GM13977 (cell line): Measurements from ENCODE around the gene DRGX.

Source experiments
- DNase-seq: peaks from one replicate; pipeline ENCODE4 v3.0.0; 2012; ENCODE audit warnings: low spot score
- in situ Hi-C: fragments of 300-500 bp; cut with MboI; formaldehyde crosslinking; loops from one replicate; pipeline ENCODE4 v1.12.0; 2022; ENCODE audit warnings: low sequenced_read_pairs, low pct_unique_long_range_greater_than_20kb, mixed read lengths, inconsistent platforms; ENCODE audit not compliant: unreplicated experiment
- TF ChIP-seq, protein P1 (sequence below): IDR thresholded peaks from 2 replicates; pipeline ENCODE4 v1.5.1; 2012; ENCODE audit warnings: mild to moderate bottlenecking, control low read depth; ENCODE audit not compliant: insufficient read depth; ENCODE audit errors: extremely low read depth, missing control alignments

Gene DRGX

DNA sequence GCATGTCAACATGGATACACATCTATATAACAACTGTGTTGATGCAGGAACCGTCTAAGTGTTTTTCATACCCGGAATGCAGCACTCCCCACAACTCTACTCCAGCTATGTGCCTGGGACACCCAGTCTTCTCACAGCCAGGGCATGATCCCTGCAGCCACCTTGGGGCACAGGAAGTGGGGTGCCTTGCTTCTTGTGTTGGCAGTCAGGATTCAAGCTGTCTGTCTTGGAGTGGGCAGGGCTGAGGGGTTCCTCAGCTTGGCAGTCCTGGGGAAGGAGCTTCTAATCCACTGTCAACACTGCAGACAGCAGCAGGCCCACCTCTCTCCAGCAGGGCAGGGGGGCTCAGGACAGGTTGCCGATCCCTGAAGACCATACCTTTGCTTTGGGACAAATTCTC lies 41.3 kb downstream of the DRGX start:
- in situ Hi-C loops: no loop called here
- no peak for DNase-seq
- TF ChIP-seq, protein P1, sequence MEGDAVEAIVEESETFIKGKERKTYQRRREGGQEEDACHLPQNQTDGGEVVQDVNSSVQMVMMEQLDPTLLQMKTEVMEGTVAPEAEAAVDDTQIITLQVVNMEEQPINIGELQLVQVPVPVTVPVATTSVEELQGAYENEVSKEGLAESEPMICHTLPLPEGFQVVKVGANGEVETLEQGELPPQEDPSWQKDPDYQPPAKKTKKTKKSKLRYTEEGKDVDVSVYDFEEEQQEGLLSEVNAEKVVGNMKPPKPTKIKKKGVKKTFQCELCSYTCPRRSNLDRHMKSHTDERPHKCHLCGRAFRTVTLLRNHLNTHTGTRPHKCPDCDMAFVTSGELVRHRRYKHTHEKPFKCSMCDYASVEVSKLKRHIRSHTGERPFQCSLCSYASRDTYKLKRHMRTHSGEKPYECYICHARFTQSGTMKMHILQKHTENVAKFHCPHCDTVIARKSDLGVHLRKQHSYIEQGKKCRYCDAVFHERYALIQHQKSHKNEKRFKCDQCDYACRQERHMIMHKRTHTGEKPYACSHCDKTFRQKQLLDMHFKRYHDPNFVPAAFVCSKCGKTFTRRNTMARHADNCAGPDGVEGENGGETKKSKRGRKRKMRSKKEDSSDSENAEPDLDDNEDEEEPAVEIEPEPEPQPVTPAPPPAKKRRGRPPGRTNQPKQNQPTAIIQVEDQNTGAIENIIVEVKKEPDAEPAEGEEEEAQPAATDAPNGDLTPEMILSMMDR: no peak

DNA sequence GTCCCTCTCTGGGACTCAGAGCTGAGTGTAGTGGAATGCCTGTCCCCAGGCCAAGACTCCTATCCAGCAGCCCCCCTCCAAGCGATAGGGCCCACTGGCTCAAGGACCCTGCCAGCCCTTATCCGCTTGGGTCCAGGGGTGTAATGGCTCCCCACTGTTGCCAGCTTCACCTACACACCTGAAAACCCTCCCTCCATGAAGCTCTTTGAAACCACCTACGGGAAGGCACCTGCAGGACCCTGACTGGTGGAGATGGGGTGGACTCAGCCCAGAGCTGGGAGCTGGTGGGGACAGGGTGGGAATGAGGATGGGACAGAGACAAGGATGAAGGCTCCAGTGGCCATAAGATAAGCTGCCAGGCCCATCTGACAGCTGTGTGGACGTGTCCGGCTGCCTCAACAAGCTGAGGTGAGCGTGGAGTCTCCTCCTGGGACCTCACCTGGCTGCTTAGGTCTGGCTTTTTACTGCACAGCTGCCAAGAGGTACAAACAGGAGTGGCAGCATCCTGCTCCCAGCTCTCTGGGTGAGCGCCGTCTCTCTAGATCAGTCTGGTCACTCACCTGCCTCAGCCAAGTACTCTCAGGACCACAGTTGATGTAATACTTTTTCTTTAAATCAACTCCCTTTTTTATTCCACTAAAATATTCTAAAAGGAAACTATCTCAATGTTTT lies 41.9 kb downstream of the DRGX start:
- in situ Hi-C loops: no loop called here
- TF ChIP-seq, protein P1: no peak
- no peak for DNase-seq

DNA sequence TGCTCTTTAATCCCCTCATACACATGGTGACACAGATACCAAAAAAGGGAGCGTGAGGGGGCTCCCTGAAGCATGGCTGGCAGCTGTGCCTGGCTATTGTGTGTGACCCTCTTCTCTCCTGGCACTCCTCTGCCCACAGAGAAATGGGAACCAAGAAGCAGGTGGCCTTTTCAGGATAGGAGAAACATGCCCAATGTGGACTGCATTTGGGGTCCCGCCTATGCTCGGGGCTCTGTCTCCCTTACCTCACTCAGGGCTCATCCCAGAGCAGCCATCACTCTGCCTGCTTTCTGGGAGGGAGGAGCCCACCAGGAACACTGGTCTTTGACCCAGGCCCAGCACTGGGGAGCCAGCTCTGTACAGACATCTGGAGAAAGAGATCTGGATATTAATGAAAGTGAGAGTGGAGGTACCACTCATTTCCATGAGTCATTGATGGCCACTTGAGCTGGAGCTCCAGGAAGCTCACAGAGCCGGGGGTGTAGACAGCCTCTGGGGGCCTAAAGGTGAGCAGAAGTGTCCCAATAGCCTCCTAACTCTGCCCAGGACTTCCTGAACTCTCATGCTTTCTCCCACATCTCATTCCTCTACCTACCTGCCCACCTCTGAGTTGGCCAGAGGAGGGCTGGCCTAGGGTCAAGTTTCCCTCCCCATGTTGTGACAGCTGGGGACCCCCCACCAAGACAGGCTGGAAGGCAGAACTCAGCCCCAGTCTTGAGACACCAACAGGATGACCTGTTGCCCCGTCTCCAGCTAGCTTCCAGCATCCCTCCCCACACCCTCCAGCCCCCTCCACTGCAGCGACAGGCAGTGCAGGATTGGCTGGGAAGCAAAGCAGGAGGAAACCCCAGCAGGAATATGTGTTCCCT lies 42.6 kb downstream of the DRGX start:
- no peak for DNase-seq
- in situ Hi-C loops: no loop called here
- TF ChIP-seq, protein P1: no peak

DNA sequence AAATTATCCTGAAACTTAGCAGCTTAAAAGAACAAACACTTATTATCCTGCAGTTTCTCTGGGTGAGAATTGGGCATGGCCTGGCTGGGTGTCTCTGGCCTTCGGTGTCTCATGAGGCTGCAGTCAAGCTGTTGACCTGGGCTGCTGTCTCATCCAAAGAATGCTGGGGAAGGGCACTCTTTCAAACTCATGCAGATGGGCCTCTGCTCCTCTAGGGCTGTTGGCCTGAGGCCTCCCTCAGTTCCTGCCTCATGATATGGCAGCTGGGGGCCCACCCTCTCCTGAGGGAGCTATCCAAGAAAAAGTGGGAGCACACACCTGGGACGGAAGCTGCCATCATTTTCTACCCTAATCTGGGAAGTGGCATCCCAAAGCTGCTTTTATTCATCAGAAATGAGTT lies 43.6 kb downstream of the DRGX start:
- DNase-seq: no peak
- in situ Hi-C loops: no loop called here
- TF ChIP-seq, protein P1: no peak

DNA sequence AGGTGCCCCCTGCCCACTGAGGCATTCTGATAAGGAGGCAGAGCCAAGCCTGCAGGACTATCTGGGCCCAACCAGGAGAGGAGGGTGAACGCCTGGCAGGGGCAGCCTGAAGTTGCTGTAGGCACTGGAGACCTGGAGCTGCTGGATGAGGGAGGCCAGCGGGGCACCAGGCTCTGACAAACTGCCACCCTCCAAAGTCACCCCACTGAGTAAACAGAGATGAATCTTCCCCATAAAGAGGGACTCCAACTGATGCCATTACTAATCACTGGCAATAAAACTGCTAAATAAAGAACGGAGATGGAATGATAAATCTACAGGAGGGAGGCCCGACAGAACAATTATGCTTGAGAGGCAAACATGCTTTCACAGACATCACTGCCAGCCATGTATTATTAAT lies 44.2 kb downstream of the DRGX start:
- DNase-seq: no peak
- TF ChIP-seq, protein P1: no peak
- in situ Hi-C loops: no loop called here

DNA sequence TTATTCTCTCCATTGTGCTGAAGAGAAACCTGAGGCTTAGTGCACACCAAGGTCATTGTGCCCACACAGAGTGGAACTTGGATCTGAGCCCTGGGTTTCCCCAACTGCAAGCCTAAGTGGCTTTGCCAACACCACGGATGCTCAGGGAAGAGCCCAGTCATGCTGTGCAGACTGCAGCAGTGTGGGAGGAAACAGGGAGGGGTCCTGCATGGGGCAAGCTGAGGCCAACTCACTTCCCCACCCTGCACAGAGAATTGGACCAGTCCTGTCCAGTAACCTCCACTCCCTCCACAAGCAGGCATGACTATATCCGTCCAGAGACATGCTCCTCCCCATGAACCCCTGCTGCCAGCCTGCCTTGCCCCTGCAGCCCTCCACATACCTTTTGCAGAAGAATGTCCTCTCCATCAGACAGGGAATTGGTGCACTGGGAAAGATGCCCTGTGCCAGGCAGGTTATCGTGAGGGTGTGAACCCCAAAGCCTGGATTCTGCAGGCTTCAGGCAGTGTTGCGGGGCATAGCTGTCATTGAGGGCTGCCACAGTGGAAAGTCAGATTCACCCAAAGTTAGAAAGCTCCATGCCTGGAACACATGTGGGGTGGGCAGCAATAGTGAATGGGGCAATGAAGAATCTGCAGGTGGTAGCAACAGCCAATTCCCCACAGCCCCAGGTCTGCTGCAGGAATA lies 44.9 kb downstream of the DRGX start:
- in situ Hi-C loops: no loop called here
- no peak for DNase-seq
- TF ChIP-seq, protein P1: no peak
